Endothelial cell of umbilical vein (primary cell): Measurements from ENCODE around the gene MEIOSIN. TPM values are rescaled to one million over a fixed set of nuclear protein-coding genes. Genes with fewer than 3 reads are reported as not detected.

Source experiments
- BruUV-seq: library from RNA; stranded (reverse); fragments of 400-500 nt; replicated peaks from 2 replicates; lab custom pipeline; 2021; lab: Mats Ljungman, UMichigan
- CTCF ChIA-PET: fragments of 300-600, 350-600 bp; sonication (Branson Sonifier 250); formaldehyde crosslinking; loops from one replicate; lab custom pipeline; 2021; ENCODE audit warnings: antibody characterized with exemption, inconsistent platforms; lab: Charles Lee
- POLR2A ChIA-PET: fragments of 300-600, 350-600 bp; sonication (Branson Sonifier 250); formaldehyde crosslinking; loops from one replicate; lab custom pipeline; 2021; ENCODE audit warnings: antibody characterized with exemption, inconsistent platforms; lab: Charles Lee
- DNase-seq: peaks from one replicate; pipeline ENCODE4 v3.0.0-alpha.2; 2011; ENCODE audit warnings: low read depth, low spot score
- FAIRE-seq: peaks from 2 replicates; lab custom pipeline; 2011; peaks lifted over from hg19 to GRCh38; lab: Jason Lieb, UNC
- H2AFZ ChIP-seq: 2 replicates; pipeline ENCODE4 v1.6.0; 2012; ENCODE audit warnings: low read depth, low read length, control low read depth, inconsistent platforms
- H3K27ac ChIP-seq: 2 replicates; pipeline ENCODE4 v1.5.1; 2011; ENCODE audit warnings: low read depth, mild to moderate bottlenecking, control low read depth, low read length, moderate library complexity; ENCODE audit not compliant: insufficient read depth
- H3K27me3 ChIP-seq, 2 experiments: 2 replicates each; pipeline versions ENCODE4 v1.6.0 to v1.6.1; 2011; ENCODE audit warnings: low read length in 2 of 2, mixed read lengths in 1 of 2; ENCODE audit not compliant: control insufficient read depth in 2 of 2, insufficient read depth in 2 of 2
- H3K36me3 ChIP-seq, 2 experiments: 2 replicates in 1 of 2; 3 replicates in 1 of 2; pipeline ENCODE4 v1.5.1; 2011; ENCODE audit warnings: low read length in 2 of 2, mild to moderate bottlenecking in 1 of 2, moderate library complexity in 1 of 2; ENCODE audit not compliant: control insufficient read depth in 2 of 2, insufficient read depth in 2 of 2; ENCODE audit errors: extremely low read depth in 1 of 2
- H3K4me1 ChIP-seq: 3 replicates; pipeline ENCODE4 v1.5.1; 2011; ENCODE audit warnings: mild to moderate bottlenecking, low read length; ENCODE audit not compliant: control insufficient read depth, insufficient read depth; ENCODE audit errors: extremely low read depth
- H3K4me2 ChIP-seq: 2 replicates; pipeline ENCODE4 v1.6.1; 2011; ENCODE audit warnings: low read length, control low read depth, mixed read lengths; ENCODE audit not compliant: insufficient read depth
- H3K4me3 ChIP-seq, 3 experiments: fragments of 200-600 bp in 1 of 3; sonication (generic), shearing (Covaris generic) in 1 of 3; replicated peaks in 1 of 3; 2 replicates each; pipeline ENCODE4 v1.5.1; 2011 to 2016; ENCODE audit warnings: control low read depth in 3 of 3, low read length in 3 of 3, mild to moderate bottlenecking in 2 of 3, inconsistent platforms in 1 of 3, low read depth in 1 of 3, moderate library complexity in 1 of 3; ENCODE audit not compliant: insufficient read depth in 1 of 3
- H3K79me2 ChIP-seq: 2 replicates; pipeline ENCODE4 v1.6.0; 2012; ENCODE audit warnings: low read length, inconsistent platforms; ENCODE audit not compliant: control insufficient read depth, insufficient read depth
- H3K9ac ChIP-seq: replicated peaks from 2 replicates; pipeline ENCODE3; 2011; ENCODE audit warnings: low read length, control low read depth; ENCODE audit not compliant: insufficient read depth; ENCODE audit errors: extremely low read depth
- H3K9me1 ChIP-seq: replicated peaks from 3 replicates; pipeline ENCODE4 v1.6.0; 2011; ENCODE audit warnings: mild to moderate bottlenecking, low read length; ENCODE audit not compliant: control insufficient read depth, insufficient read depth; ENCODE audit errors: extremely low read depth
- H3K9me3 ChIP-seq: replicated peaks from 2 replicates; pipeline ENCODE4 v1.5.1; 2012; ENCODE audit warnings: low read length, inconsistent platforms; ENCODE audit not compliant: control insufficient read depth, insufficient read depth
- H4K20me1 ChIP-seq: replicated peaks from 2 replicates; pipeline ENCODE3; 2011; ENCODE audit warnings: mild to moderate bottlenecking, low read length; ENCODE audit not compliant: control insufficient read depth, insufficient read depth; ENCODE audit errors: extremely low read depth
- CTCF ChIP-seq, 2 donors: IDR thresholded peaks; 1 replicate in 1 of 2; 2 replicates in 1 of 2; pipeline ENCODE4 v1.5.1; 2011; ENCODE audit warnings: low read length in 2 of 2, mild to moderate bottlenecking in 2 of 2, moderate library complexity in 2 of 2, control low read depth in 1 of 2, inconsistent platforms in 1 of 2, low read depth in 1 of 2; ENCODE audit not compliant: insufficient read depth in 1 of 2; ENCODE audit errors: extremely low read depth in 1 of 2
- EZH2 ChIP-seq: IDR thresholded peaks from 2 replicates; pipeline ENCODE4 v1.6.1; 2012; ENCODE audit warnings: borderline replicate concordance, low read depth, mild to moderate bottlenecking, moderate library complexity, low read length, inconsistent platforms; ENCODE audit not compliant: severe bottlenecking
- FOS ChIP-seq: IDR thresholded peaks from 2 replicates; pipeline ENCODE4 v1.6.1; 2011; ENCODE audit warnings: mild to moderate bottlenecking, low read length, moderate library complexity, borderline replicate concordance; ENCODE audit not compliant: insufficient read depth
- GATA2 ChIP-seq: IDR thresholded peaks from 2 replicates; pipeline ENCODE4 v1.7.0; 2011; ENCODE audit warnings: low read depth, mild to moderate bottlenecking, moderate library complexity, mixed read lengths, low read length; ENCODE audit not compliant: insufficient read length, insufficient read depth
- JUN ChIP-seq: IDR thresholded peaks from 2 replicates; pipeline ENCODE4 v1.6.1; 2011; ENCODE audit warnings: borderline replicate concordance, low read depth; ENCODE audit not compliant: insufficient read length, insufficient read depth
- MAX ChIP-seq: IDR thresholded peaks from 2 replicates; pipeline ENCODE4 v1.6.1; 2011; ENCODE audit not compliant: insufficient read depth, insufficient read length
- MYC ChIP-seq: IDR thresholded peaks from one replicate; pipeline ENCODE4 v1.6.1; 2011; ENCODE audit warnings: mild to moderate bottlenecking, low read depth, low read length
- POLR2A ChIP-seq: IDR thresholded peaks from 2 replicates; pipeline ENCODE4 v1.6.1; 2012; ENCODE audit warnings: low read depth, mild to moderate bottlenecking, control low read depth, low read length
- POLR2AphosphoS5 ChIP-seq: IDR thresholded peaks from 2 replicates; pipeline ENCODE4 v1.6.1; 2012; ENCODE audit warnings: low read depth, mild to moderate bottlenecking, control low read depth, low read length, moderate library complexity; ENCODE audit not compliant: insufficient read depth
- dilution Hi-C: fragments of 300-500 bp; cut with MboI; formaldehyde crosslinking; loops from one replicate; pipeline ENCODE4 v1.15.0; 2019; ENCODE audit warnings: low sequenced_read_pairs; ENCODE audit not compliant: extremely low pct_ligation_motif_present
- intact Hi-C: fragments of 100-400 bp; cut with micrococcal nuclease; formaldehyde crosslinking; loops from one replicate; pipeline ENCODE4 v1.10.0; 2022
- polyA plus RNA-seq, 4 experiments: library from polyadenylated mRNA; depleted of rRNA in 3 of 4; stranded (reverse) in 3 of 4; unstranded in 1 of 4; fragments of >200 nt; gene quantifications; 2 replicates each; pipeline versions ENCODE4 v1.2.1 to v1.2.3, GENCODE V29; 2011 to 2012; ENCODE audit warnings: missing spikeins in 1 of 4
- total RNA-seq: library from RNA; stranded (reverse); gene quantifications from 2 replicates; pipeline ENCODE4 v1.2.3, GENCODE V29; 2021

Gene MEIOSIN
- total and polyA plus RNA-seq, 2 donors (not counting 3 experiments of a cell fraction or from before 2014, with no cell fraction given): not detected

- H3K9me3 ChIP-seq: no peaks in the 10 kb centered on the region
- CTCF ChIA-PET: interaction anchor here (0.6 to 0.7 kb wide), 2 partner anchors 70 to 768 kb away, joined by 3 to 4 read pairs; partner anchors contain the start of gene QPCTL
- TF ChIP-seq GATA2 (no peak), EZH2 (no peak), FOS (no peak), CTCF (IDR thresholded peaks at IDR 0.05; ENCODE audit: extremely low read depth in 1 of 2, insufficient read depth in 1 of 2, low read depth in 1 of 2, low read length in 2 of 2) (no peak), MAX (no peak), MYC (no peak), POLR2AphosphoS5 (no peak), JUN (no peak), POLR2A (no peak)
- no peaks in the 10 kb centered on the region for H4K20me1 ChIP-seq
- no TSS peak for BruUV-seq
- H3K79me2 ChIP-seq: peaks cover 2% of the 10 kb centered on the region
- no peaks in the 10 kb centered on the region for H3K27me3 ChIP-seq
- H3K4me2 ChIP-seq: no peak overlapping the region
- POLR2A ChIA-PET: no interaction called here
- no peak overlapping the region for H3K4me3 ChIP-seq
- no peaks in the 10 kb centered on the region for H3K36me3 ChIP-seq
- DNase-seq (no peak), FAIRE-seq (no peak)
- intact Hi-C loops (no loop called here), dilution Hi-C loops (no loop called here)
- H3K27ac ChIP-seq: no peak overlapping the region
- H3K9me1 ChIP-seq: no peaks in the 10 kb centered on the region
- H3K9ac ChIP-seq: no peak overlapping the region
- H2AFZ ChIP-seq: no peak overlapping the region
- peaks cover 6% of the 10 kb centered on the region for H3K4me1 ChIP-seq
Observed at GRCh38 chr19:45762870-45763631, 29.8 kb downstream of the MEIOSIN start.
